HCT116 (cell line): Measurements from ENCODE around the gene OCA2. TPM values are rescaled to one million over a fixed set of nuclear protein-coding genes. Genes with fewer than 3 reads are reported as not detected.

Experiments used
- ATAC-seq: fragments of 200-7000 bp; cut with Tn5 transposase; 2 replicates; pipeline ENCODE4 v1.9.1; 2020; ENCODE audit warnings: mild to moderate bottlenecking, moderate library complexity
- BruUV-seq: library from RNA; stranded (reverse); fragments of 400-500 nt; replicated peaks from 2 replicates; lab custom pipeline; 2021; lab: Mats Ljungman, UMichigan
- CTCF ChIA-PET: fragments of 300-600 bp; sonication (Branson Sonifier 250); formaldehyde crosslinking; loops from one replicate; lab custom pipeline; 2021; ENCODE audit warnings: antibody characterized with exemption; lab: Charles Lee
- POLR2A ChIA-PET: fragments of 300-600, 350-600 bp; sonication (Branson Sonifier 250); formaldehyde crosslinking; loops from one replicate; lab custom pipeline; 2021; ENCODE audit warnings: antibody characterized with exemption; lab: Charles Lee
- RAD21 ChIA-PET, 2 experiments: fragments of 300-600 bp; sonication (Branson Sonifier 250); formaldehyde crosslinking; loops; one replicate each; lab custom pipeline; 2023; ENCODE audit warnings: low total read pairs in 2 of 2; ENCODE audit not compliant: uncharacterized antibody in 2 of 2, unreplicated experiment in 2 of 2, low non-redundant PET in 1 of 2; lab: Charles Lee
- DNase-seq: peaks from one replicate; pipeline ENCODE4 v3.0.0-alpha.2; 2010; ENCODE audit warnings: low read depth, low spot score
- H2AFZ ChIP-seq: fragments of 200-600 bp; shearing (Covaris generic), sonication (generic); 2 replicates; pipeline ENCODE4 v1.6.1; 2017; ENCODE audit warnings: low read depth, mixed run types, mixed read lengths, antibody characterized with exemption, low read length; ENCODE audit not compliant: poor library complexity, severe bottlenecking
- H3K27ac ChIP-seq: 2 replicates; pipeline ENCODE4 v1.5.1; 2012; ENCODE audit warnings: low read depth, low read length
- H3K27me3 ChIP-seq: fragments of 200-600 bp; sonication (generic); 2 replicates; pipeline ENCODE4 v1.6.1; 2016; ENCODE audit warnings: mixed run types, low read length, mixed read lengths; ENCODE audit not compliant: insufficient read depth
- H3K36me3 ChIP-seq, 2 experiments: fragments of 200-500 bp in 1 of 2; fragments of 200-600 bp in 1 of 2; sonication (Bioruptor generic) in 1 of 2; sonication (generic) in 1 of 2; 2 replicates each; pipeline versions ENCODE4 v1.5.1 to v1.6.1; 2014 to 2016; ENCODE audit warnings: low read length in 2 of 2, inconsistent platforms in 1 of 2, mixed read lengths in 1 of 2, mixed run types in 1 of 2; ENCODE audit not compliant: insufficient read depth in 2 of 2, control insufficient read depth in 1 of 2
- H3K4me1 ChIP-seq, 2 experiments: fragments of 200-600 bp in 1 of 2; sonication (generic) in 1 of 2; 2 replicates each; pipeline versions ENCODE4 v1.5.1 to v1.6.1; 2012 to 2017; ENCODE audit warnings: low read length in 2 of 2, inconsistent platforms in 1 of 2, mild to moderate bottlenecking in 1 of 2, mixed read lengths in 1 of 2, mixed run types in 1 of 2, moderate library complexity in 1 of 2; ENCODE audit not compliant: insufficient read depth in 2 of 2, control insufficient read depth in 1 of 2
- H3K4me2 ChIP-seq: fragments of 200-600 bp; sonication (generic); 2 replicates; pipeline ENCODE4 v1.6.1; 2017; ENCODE audit warnings: mixed run types, low read length, mixed read lengths
- H3K4me3 ChIP-seq, 2 experiments: fragments of 200-600 bp in 1 of 2; sonication (generic) in 1 of 2; replicated peaks in 1 of 2; 2 replicates each; pipeline ENCODE4 v1.5.1; 2011 to 2016; ENCODE audit warnings: low read length in 2 of 2, control low read depth in 1 of 2, low read depth in 1 of 2, mild to moderate bottlenecking in 1 of 2, mixed read lengths in 1 of 2, mixed run types in 1 of 2
- H3K79me2 ChIP-seq: fragments of 200-600 bp; sonication (generic); 2 replicates; pipeline ENCODE4 v1.6.1; 2017; ENCODE audit warnings: mild to moderate bottlenecking, mixed run types, low read length, moderate library complexity, mixed read lengths; ENCODE audit not compliant: insufficient read depth
- H3K9ac ChIP-seq: fragments of 200-600 bp; sonication (generic); 2 replicates; pipeline ENCODE4 v1.6.1; 2016; ENCODE audit warnings: low read length, mixed read lengths
- H3K9me2 ChIP-seq: fragments of 200-600 bp; sonication (generic), shearing (Covaris generic); 2 replicates; pipeline ENCODE4 v1.6.1; 2017; ENCODE audit warnings: mixed run types, mild to moderate bottlenecking, moderate library complexity; ENCODE audit not compliant: insufficient read depth
- H3K9me3 ChIP-seq, 2 experiments: fragments of 200-500 bp in 1 of 2; fragments of 200-600 bp in 1 of 2; sonication (Bioruptor generic) in 1 of 2; sonication (generic) in 1 of 2; 2 replicates each; pipeline ENCODE4 v1.6.1; 2014 to 2017; ENCODE audit warnings: low read length in 2 of 2, mixed read lengths in 2 of 2, inconsistent platforms in 1 of 2, low read depth in 1 of 2, mild to moderate bottlenecking in 1 of 2, mixed run types in 1 of 2, moderate library complexity in 1 of 2; ENCODE audit not compliant: control insufficient read depth in 1 of 2, insufficient read depth in 1 of 2
- H4K20me1 ChIP-seq: fragments of 200-600 bp; sonication (generic), shearing (Covaris generic); 2 replicates; pipeline ENCODE4 v1.6.1; 2017; ENCODE audit warnings: mixed run types, mild to moderate bottlenecking, moderate library complexity; ENCODE audit not compliant: insufficient read depth
- EGR1 ChIP-seq: IDR thresholded peaks from 2 replicates; pipeline ENCODE4 v1.6.1; 2012; ENCODE audit warnings: low read depth
- ELF1 ChIP-seq: IDR thresholded peaks from 2 replicates; pipeline ENCODE4 v1.6.1; 2012; ENCODE audit warnings: low read depth, borderline replicate concordance
- EZH2 ChIP-seq: fragments of 200-600 bp; sonication (generic); IDR thresholded peaks from 2 replicates; pipeline ENCODE4 v1.6.1; 2017; ENCODE audit warnings: antibody characterized with exemption, mixed run types
- FOSL1 ChIP-seq: IDR thresholded peaks from 2 replicates; pipeline ENCODE4 v1.6.1; 2012; ENCODE audit warnings: low read depth
- JUND ChIP-seq: IDR thresholded peaks from 2 replicates; pipeline ENCODE4 v1.6.1; 2012
- POLR2A ChIP-seq: IDR thresholded peaks from 2 replicates; pipeline ENCODE4 v1.7.0; 2011; ENCODE audit warnings: borderline replicate concordance; ENCODE audit not compliant: insufficient read depth, insufficient read length; ENCODE audit errors: extremely low read depth
- RAD21 ChIP-seq: IDR thresholded peaks from 2 replicates; pipeline ENCODE4 v1.6.1; 2012; ENCODE audit warnings: low read depth, mild to moderate bottlenecking
- SIN3A ChIP-seq: IDR thresholded peaks from 2 replicates; pipeline ENCODE4 v1.6.1; 2012; ENCODE audit warnings: low read depth
- SP1 ChIP-seq: IDR thresholded peaks from 2 replicates; pipeline ENCODE4 v1.6.1; 2012; ENCODE audit warnings: low read depth
- TCF7L2 ChIP-seq: IDR thresholded peaks from 2 replicates; pipeline ENCODE4 v1.7.0; 2011; ENCODE audit warnings: borderline replicate concordance, inconsistent platforms; ENCODE audit not compliant: insufficient read depth, insufficient read length; ENCODE audit errors: extremely low read depth
- YY1 ChIP-seq: IDR thresholded peaks from 2 replicates; pipeline ENCODE4 v1.6.1; 2011; ENCODE audit warnings: low read length, low read depth, moderate library complexity, mild to moderate bottlenecking; ENCODE audit not compliant: insufficient replicate concordance; ENCODE audit errors: extremely low read depth
- ZFX ChIP-seq: fragments of 450-650 bp; IDR thresholded peaks from 2 replicates; pipeline ENCODE4 v1.6.1; 2017
- ZNF274 ChIP-seq: fragments of 200-500 bp; sonication (Bioruptor generic); IDR thresholded peaks from 2 replicates; pipeline ENCODE4 v1.6.1; 2014; ENCODE audit warnings: mild to moderate bottlenecking, low read depth, low read length, inconsistent platforms
- intact Hi-C: fragments of 100-400 bp; cut with micrococcal nuclease; formaldehyde crosslinking; loops from 2 replicates; pipeline ENCODE4 v1.10.0; 2022
- total RNA-seq: library from RNA; stranded (reverse); gene quantifications from one replicate; pipeline ENCODE4 v1.2.1, GENCODE V29; 2021; ENCODE audit not compliant: unreplicated experiment
- TF ChIP-seq, protein P1 (sequence below): IDR thresholded peaks from 2 replicates; pipeline ENCODE4 v1.6.1; 2012; ENCODE audit warnings: low read depth
- TF ChIP-seq, protein P2 (sequence below): IDR thresholded peaks from 2 replicates; pipeline ENCODE4 v1.6.1; 2012
- TF ChIP-seq, protein P3 (sequence below): IDR thresholded peaks from 2 replicates; pipeline ENCODE4 v1.6.1; 2011; ENCODE audit warnings: mild to moderate bottlenecking, low read length, moderate library complexity; ENCODE audit not compliant: insufficient replicate concordance; ENCODE audit errors: extremely low read depth

The OCA2 gene
- total RNA-seq, 1 experiment from 2014 or later = not detected

DNA sequence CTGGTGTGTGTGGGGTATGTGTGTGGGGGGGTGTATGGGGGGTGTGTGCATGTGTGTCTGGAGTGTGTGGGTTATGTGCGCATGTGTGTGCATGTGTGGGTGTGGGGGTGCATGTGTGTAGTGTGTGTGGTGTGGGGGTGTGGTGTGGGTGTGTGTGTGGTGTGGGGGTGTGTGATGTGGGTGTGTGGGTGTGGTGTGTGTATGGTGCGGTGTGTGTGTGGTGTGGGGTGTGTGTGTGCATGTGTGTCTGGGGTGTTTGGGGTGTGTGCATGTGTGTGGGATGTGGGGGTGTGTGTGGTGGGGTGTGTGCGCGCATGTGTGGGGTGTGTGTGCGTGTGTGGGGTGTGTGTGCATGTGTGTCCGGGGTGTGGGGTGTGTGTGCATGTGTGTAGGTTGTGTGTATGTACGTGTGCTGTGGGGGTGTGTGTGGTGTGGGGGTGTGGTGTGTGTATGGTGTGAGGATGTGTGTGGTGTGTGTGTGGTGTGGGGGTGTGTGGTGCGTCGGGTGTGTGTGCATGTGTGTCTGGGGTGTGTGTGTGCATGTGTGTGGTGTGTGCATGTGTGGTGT is 6.2 kb upstream of the OCA2 start:
- intact Hi-C loops = no loop called here
- Histone ChIP-seq H3K27ac (no peak overlapping the region), H3K9me3 (no peaks in the 10 kb centered on the region), H3K4me1 (no peaks in the 10 kb centered on the region), H2AFZ (no peak overlapping the region), H3K4me2 (no peak overlapping the region), H3K9me2 (no peaks in the 10 kb centered on the region), H3K36me3 (no peaks in the 10 kb centered on the region), H3K79me2 (no peaks in the 10 kb centered on the region), H3K4me3 (no peak overlapping the region), H3K9ac (no peak overlapping the region), H4K20me1 (no peaks in the 10 kb centered on the region), H3K27me3 (no peaks in the 10 kb centered on the region)
- ChIA-PET RAD21 (no interaction called here), CTCF (no interaction called here), POLR2A (no interaction called here)
- DNase-seq (no peak), ATAC-seq (no peak)
- no peak for TF ChIP-seq SP1
- BruUV-seq = no TSS peak

DNA sequence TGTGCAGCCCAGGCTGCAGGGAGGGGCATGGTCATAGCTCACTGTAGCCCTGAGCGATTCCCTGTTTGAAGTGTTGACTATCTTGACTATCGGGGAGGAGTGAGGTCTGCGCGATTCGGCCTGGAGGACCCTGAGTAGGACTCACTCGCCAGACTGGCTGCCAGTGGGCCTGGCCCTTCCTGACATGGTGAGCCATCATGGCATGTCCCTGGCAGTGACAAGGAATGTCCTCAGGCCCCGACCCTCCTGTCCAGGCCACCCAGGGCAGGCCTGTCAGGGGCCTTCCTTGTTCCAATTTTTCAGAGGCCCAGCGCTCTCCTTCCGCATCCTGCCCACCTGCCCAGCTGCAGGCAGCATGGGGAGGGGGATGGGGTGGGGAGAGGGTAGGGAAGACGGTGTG is 5.2 kb upstream of the OCA2 start:
- Histone ChIP-seq H3K4me2 (no peak overlapping the region), H3K9me3 (no peaks in the 10 kb centered on the region), H3K36me3 (no peaks in the 10 kb centered on the region), H4K20me1 (no peaks in the 10 kb centered on the region), H3K4me1 (no peaks in the 10 kb centered on the region), H3K4me3 (no peak overlapping the region), H3K27me3 (no peaks in the 10 kb centered on the region), H3K9me2 (no peaks in the 10 kb centered on the region), H3K9ac (no peak overlapping the region), H3K79me2 (no peaks in the 10 kb centered on the region), H3K27ac (no peak overlapping the region), H2AFZ (no peak overlapping the region)
- no TSS peak for BruUV-seq
- no peak for ATAC-seq
- no peak for DNase-seq
- ChIA-PET RAD21 (no interaction called here), POLR2A (no interaction called here), CTCF (no interaction called here)
- intact Hi-C loops = no loop called here
- no peak for TF ChIP-seq TCF7L2
- no peak for TF ChIP-seq YY1
- TF ChIP-seq RAD21 = no peak
- TF ChIP-seq ZFX = no peak
- TF ChIP-seq, protein P1, sequence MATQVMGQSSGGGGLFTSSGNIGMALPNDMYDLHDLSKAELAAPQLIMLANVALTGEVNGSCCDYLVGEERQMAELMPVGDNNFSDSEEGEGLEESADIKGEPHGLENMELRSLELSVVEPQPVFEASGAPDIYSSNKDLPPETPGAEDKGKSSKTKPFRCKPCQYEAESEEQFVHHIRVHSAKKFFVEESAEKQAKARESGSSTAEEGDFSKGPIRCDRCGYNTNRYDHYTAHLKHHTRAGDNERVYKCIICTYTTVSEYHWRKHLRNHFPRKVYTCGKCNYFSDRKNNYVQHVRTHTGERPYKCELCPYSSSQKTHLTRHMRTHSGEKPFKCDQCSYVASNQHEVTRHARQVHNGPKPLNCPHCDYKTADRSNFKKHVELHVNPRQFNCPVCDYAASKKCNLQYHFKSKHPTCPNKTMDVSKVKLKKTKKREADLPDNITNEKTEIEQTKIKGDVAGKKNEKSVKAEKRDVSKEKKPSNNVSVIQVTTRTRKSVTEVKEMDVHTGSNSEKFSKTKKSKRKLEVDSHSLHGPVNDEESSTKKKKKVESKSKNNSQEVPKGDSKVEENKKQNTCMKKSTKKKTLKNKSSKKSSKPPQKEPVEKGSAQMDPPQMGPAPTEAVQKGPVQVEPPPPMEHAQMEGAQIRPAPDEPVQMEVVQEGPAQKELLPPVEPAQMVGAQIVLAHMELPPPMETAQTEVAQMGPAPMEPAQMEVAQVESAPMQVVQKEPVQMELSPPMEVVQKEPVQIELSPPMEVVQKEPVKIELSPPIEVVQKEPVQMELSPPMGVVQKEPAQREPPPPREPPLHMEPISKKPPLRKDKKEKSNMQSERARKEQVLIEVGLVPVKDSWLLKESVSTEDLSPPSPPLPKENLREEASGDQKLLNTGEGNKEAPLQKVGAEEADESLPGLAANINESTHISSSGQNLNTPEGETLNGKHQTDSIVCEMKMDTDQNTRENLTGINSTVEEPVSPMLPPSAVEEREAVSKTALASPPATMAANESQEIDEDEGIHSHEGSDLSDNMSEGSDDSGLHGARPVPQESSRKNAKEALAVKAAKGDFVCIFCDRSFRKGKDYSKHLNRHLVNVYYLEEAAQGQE = no peak
- TF ChIP-seq, protein P2, sequence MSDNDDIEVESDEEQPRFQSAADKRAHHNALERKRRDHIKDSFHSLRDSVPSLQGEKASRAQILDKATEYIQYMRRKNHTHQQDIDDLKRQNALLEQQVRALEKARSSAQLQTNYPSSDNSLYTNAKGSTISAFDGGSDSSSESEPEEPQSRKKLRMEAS = no peak
- TF ChIP-seq EZH2 = no peak
- no peak for TF ChIP-seq SP1
- no peak for TF ChIP-seq ELF1
- TF ChIP-seq POLR2A = no peak
- TF ChIP-seq SIN3A = no peak
- TF ChIP-seq, protein P3, sequence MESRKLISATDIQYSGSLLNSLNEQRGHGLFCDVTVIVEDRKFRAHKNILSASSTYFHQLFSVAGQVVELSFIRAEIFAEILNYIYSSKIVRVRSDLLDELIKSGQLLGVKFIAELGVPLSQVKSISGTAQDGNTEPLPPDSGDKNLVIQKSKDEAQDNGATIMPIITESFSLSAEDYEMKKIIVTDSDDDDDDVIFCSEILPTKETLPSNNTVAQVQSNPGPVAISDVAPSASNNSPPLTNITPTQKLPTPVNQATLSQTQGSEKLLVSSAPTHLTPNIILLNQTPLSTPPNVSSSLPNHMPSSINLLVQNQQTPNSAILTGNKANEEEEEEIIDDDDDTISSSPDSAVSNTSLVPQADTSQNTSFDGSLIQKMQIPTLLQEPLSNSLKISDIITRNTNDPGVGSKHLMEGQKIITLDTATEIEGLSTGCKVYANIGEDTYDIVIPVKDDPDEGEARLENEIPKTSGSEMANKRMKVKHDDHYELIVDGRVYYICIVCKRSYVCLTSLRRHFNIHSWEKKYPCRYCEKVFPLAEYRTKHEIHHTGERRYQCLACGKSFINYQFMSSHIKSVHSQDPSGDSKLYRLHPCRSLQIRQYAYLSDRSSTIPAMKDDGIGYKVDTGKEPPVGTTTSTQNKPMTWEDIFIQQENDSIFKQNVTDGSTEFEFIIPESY = no peak
- no peak for TF ChIP-seq FOSL1
- TF ChIP-seq JUND = no peak
- TF ChIP-seq ZNF274 = no peak
- TF ChIP-seq EGR1 = no peak
